ENCODE results near the gene DNAJC28.
"Not testable (repeated sequence)": the region's sequence is repeated elsewhere in the genome, so short reads cannot be mapped to it uniquely, and the experiment has no call there.

The DNAJC28 gene

DNA sequence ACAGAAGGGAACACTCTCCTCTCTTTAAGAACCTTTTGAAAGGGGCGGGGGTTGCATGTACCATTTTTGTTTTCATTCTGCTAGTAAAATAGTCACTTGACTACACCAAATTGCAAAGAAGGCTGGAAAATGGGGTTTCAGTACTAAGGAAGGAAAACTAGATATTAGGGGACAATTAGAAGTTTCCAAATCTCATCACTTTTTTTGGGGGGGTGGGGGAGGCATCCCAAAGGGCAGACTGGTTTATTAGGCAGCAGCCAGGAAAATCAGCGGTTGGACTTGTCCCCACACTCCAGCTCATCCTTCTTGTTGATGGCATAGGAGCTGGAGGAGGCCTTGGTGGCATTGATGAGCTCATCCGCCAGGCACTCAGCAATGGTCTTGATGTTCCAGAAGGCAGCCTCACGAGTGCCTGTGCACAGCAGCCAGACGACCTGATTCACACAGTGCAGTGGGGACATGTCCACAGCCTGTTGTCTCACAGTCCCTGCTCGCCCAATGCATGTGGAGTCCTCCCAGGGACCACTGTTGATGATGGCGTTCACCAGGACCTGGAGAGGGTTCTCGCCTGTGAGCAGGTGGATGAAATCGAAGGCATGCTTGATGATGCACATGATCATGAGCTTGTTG, 10.1 kb downstream of the DNAJC28 start:
- no peak for DNase-seq (ENCODE audit: low read depth in 2 of 2)

DNA sequence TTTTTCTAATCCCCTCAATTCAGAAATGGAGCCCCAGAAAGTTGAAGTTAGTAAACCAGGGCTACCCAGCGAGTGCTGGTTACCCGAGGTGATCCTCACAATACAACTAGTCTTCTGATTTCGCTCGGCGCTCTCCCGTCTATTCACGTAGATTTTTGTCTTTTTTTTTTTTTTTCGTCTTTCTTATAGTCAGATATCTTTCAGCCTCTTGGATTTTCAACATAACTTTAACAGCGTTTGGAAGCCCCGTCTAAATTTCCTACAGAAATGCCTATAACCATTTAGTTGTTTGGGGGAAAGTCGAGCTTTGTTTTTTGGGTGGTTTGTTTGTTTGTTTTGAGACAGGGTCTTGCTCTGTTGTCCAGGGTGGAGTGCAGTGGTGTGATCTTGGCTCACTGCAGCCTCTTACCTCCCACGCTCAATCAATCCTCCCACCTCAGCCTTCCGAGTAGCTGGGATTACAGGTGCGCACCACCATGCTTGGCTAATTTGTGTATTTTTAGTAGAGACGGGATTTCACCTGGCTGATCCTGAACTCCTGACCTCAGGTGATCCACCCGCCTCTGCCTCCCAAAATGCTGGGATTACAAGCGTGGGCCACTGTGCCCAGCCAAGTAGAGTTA, 10.9 kb downstream of the DNAJC28 start:
- no peak for DNase-seq (ENCODE audit: low read depth in 2 of 2)

DNA sequence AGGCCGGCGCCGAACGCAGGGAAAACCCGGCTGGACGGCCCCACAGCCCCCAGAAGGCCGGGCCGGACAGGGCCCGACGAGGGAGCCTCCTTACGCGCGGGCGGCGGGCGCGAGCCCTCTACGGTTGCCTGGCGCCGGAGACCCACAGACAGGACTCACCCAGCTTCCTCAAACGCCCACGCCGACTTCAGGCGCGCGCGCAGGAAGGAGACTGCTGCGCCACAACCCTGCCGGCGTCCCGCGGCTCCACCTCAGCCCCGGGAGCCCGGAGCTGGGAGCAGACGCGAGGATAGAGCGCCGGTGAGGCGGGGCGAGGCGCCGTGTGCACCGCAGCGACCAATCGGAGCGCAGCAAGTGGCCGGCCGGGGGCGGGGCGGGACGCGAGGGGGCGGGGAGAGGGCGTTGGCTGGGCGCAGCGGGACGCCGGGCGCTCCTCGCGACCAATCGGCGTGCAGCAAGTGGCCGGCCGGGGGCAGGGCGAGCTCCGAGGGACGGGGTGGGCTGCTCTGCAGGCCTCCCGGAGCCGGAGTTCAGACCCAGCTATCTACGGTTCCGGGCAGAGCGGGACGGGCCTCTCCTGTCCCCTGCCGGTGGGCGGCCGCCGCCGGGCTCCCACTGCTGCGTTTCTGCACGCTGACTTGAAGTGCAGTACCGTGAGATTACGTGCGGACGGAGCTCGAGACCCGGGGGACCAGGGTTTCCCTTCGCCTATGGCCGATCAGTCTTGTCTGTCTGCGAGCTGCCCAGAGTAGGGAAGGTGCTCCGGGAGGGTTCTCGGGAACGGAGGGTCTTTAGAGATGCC, 11.6 kb downstream of the DNAJC28 start, which contains the start of gene TMEM50B:
TMEM50B (minus strand) TSS at position 296 of the 802 bp plus-strand sequence. CDS start 11,089 bp downstream, outside the sequence.
- peak; percentile 95 to 98 for DNase-seq (ENCODE audit: low read depth in 2 of 2)

DNA sequence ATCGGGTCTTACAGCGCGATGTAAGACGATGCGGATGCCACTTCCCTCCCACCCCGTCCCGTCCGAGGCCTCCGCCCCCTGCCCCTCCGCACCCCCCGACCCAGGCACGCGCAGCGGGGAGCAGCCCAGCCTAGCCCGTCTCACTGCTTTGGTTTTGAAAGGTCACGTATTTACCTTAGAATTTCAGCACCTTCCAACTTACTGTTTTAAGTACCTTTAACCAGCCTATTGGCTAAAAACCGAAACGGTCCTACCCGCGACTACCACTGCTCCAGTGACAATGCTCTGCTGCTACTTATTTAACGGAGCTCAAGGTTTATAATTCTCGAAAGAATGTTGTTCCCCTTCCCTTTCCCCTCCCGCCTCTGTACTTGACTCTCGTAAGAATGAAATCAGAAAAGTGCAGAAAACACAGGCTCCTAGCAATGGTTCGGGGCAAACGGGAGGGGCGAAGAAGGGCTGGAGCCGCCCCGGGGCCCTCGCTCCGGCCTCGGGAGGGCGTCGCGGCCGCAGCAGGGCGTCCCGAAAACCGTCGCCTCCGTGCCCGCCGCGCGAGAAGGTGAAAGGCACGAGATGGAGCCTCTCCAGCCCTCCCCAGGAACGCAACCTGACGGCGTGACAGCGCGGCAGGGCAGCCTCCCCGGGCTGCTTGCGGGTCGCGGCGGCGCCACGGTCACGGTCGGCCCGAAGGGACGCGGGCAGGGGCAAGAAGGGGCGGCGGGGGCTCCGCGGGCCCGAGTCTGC, 12.4 kb downstream of the DNAJC28 start:
- DNase-seq (ENCODE audit: low read depth in 2 of 2) = peak in 1 of 2 donors; percentile 16

DNA sequence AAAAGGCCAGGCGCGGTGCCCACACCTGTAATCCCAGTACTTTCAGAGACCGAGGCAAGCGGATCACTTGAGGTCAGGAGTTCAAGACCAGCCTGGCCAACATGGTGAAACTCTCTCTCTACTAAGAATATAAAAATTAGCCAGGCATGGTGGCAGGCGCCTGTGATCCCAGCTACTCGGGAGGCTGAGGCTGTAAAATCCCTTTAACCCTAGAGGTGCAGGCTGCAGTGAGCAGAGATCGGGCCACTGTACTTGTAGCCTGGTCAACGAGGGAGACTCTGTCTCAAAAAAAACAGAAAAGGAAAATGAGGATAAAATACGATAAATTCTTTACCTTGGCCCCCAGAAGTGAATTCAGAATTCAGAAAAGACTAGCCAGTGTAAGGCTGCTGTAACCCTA, 13.3 kb downstream of the DNAJC28 start:
- no peak for DNase-seq (ENCODE audit: low read depth in 2 of 2)

DNA sequence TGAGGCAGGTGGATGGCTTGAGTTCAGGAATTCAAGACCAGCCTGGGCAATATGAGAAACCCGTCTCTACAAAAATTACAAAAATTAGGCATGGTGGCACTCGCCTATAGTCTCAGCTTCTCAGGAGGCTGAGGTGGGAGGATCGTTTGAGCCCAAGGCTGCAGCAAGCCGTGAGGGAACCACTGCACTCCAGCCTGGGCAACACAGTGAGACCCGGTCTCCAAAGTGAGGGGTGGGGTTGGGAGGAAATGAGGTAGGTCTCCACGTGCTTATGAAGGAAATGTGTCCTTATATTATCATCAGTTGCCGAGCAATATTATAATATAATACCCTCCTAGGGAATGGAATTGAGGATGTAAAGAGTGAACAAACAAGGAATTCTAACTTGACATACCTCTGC, 14.4 kb downstream of the DNAJC28 start:
- DNase-seq (ENCODE audit: low read depth in 2 of 2) = no peak

DNA sequence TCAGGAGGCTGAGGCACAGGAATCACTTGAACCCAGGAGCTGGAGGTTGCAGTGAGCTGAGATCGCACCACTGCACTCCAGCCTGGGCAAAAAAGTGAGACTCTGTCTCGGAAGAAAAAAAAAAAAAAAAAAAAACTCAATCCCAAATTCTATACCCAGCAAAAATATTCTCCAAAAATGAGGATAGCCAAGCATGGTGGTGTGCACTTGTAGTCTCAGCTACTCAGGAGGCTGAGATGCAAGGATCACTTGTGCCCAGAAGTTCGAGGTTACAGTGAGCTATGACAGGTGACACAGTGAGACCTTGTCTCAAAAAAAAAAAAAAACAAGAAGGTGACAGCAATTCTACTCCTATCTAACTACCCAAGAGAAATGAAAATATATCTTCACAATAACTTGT, 18.2 kb downstream of the DNAJC28 start:
- DNase-seq (ENCODE audit: low read depth in 2 of 2) = no peak

DNA sequence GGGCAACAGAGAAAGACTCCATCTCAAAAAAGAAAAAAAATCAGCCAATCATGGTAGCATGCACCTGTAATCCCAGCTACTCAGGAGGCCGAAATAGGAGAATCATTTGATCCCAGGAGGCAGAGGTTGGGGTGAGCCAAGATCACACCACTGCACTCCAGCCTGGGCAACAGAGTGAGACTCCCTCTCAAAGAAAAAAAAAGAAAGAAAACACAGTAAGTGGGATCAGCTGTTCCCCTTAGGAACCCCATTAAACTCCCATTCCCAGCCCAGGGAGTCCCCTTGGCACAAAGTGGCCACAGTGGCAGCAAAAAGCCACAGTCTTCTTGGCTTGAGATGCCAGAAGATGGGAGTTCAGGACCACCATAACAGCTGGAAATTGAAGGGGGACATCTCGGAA, 20.8 kb downstream of the DNAJC28 start:
- no peak for DNase-seq (ENCODE audit: low read depth in 2 of 2)

DNA sequence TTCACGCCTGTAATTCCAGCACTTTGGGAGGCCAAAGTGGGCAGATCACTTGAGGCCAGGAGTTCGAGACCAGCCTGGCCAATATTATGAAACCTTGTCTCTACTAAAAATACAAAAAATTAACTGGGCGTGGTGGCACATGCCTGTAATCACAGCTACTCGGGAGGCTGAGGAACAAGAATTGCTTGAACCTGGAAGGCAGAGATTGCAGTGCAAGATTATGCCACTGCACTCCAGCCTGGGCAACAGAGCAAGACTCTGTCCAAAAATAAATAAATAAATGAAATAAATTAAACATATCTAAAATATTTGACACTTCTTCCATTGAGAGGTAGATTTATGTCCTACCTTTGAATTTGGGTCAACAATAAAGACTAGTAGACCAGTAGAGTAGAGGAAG, 22.3 kb downstream of the DNAJC28 start:
- not testable (repeated sequence) for DNase-seq (ENCODE audit: low read depth in 2 of 2)

DNA sequence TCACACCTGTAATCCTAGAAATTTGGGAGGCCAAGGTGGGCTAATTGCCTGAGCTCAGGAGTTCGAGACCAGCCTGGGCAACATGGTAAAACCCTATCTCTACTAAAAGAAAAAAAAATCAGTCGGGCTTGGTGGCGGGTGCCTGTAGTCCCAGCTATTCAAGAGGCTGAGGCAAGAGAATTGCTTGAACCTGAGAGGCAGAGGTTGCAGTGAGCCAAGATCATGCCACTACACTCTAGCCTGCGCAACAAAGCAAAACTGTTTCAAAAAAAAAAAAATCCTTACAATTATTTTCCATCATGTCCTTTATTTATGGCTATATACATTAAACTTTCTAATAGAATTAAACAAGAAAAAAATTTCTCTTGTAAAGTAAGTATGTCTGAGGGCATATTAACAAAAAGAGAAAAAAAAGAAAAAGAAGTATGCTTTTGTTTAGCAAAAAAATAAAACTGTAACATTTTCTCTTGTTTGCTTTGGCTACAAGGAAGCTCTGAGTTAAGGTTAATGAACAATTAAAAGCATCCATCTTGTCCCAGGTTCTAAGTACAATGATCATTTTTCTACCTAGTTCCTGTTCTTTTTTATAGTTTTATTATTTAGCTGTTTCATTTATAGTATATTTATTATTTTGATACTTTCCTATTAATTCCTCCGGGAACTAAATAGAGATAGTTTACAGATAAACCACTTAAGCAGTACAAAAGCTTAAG, 29.8 kb downstream of the DNAJC28 start:
- no peak for DNase-seq (ENCODE audit: low read depth in 2 of 2)

DNA sequence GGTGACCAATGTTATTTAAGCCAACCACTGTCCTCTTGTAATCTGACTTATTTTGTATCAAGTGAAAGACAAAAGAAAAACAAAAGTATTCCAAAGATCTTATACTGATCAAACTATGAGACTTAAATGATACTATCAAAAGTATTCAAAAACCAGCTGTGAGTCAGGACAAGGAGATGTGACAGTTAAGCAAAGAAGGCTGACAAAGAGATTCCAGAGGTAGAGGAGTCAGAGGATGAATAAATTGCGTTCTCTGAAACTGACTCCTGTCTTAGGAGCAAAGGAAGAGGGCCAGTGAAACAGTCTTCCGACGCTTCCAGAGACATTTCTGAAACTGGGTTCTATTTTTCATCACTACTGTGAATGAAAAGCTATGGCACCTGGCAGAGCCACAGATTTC, 32.7 kb downstream of the DNAJC28 start:
- DNase-seq (ENCODE audit: low read depth in 2 of 2) = no peak

DNA sequence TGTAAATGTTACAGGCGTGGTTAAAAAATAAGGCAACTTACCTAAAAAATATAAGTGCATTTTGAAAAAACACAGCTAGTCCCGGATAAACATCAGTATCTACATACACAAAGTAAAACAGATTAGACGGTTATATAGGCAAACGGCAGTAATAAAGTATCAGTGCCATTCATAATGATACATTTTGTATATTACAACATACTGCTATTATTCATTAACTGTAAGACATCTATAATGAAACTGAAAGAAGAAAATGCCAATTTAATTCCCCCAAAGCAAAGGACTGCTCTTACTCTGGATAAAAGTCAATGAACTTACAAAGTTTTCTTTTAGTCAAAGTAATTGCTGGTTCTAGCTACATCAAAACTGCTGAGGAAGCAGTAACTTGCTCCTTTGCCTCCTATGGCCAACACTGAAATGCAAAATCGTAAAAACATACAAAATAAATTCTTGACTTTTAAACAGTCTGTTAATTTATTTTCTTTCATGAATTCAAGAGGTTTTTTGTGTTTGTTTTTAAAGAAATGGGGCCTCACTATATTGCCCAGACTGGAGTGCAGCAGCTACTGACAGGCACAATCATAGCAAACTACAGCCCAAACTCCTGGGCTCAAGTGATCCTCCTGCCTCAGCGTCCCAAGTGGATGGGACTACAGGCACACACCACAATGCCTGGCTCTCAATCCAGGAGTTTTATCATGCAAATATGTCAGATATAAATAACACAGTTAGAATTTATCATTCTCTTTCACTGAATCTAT, 35.6 kb downstream of the DNAJC28 start:
- DNase-seq (ENCODE audit: low read depth in 2 of 2) = no peak

DNA sequence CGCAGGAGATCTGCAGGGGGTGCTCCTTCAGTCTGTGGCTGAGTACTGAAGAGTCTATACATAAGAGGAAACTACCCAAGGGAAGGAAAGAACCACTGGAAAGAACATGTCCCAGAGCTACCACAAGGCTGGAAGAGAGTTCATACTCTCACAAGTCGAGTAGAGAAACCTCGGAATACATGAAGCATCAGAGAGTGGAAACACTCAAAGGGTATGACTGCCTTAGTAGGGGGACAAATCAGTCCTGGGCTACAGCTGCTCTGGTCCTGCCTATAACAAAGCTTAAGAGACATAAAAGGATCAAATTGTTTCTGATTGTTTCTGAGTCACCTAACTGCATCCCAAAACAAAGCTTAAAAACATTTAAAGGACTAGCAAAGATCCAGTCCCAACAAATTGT, 39.2 kb downstream of the DNAJC28 start:
- no peak for DNase-seq (ENCODE audit: low read depth in 2 of 2)

DNA sequence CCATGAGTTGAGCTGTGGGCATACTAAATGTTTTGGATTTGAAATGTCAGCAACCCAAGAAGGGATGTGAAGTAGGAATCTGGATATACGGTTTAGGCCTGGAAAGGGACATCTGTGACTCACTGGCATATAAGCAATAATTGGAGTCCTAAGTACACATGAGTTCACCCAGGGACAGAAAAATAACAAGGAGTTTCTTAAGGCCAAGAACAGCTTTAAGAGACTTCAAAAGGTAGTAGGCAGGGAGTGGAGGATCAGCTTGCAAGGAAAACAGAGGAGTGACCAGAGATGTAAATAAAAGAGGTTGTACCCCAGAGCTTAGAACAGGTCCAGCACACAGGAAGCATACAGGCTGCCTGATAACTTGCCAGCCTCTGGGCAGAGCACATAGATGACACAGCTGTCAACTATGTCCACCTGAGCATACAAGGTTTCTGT, 39.9 kb downstream of the DNAJC28 start:
- no peak for DNase-seq (ENCODE audit: low read depth in 2 of 2)

DNA sequence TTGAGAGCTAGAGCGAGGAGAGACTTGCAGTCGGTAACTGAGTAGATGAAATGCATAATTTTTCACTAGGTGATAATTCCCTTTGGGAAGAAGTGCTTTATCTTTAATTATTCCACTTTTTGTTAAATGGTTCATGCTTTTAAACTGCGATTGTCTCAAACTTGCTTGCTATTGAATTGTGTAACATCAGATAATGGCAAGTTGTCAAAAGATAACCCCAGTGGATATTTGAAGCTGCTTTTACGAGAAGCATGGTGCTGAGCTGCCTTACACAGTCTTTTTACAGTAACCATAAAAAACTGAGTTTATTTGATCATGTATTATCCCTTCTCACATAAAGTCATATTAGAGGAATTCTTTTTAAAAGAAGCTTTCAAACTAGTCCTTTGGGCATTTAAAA, 41.9 kb downstream of the DNAJC28 start:
- no peak for DNase-seq (ENCODE audit: low read depth in 2 of 2)

DNA sequence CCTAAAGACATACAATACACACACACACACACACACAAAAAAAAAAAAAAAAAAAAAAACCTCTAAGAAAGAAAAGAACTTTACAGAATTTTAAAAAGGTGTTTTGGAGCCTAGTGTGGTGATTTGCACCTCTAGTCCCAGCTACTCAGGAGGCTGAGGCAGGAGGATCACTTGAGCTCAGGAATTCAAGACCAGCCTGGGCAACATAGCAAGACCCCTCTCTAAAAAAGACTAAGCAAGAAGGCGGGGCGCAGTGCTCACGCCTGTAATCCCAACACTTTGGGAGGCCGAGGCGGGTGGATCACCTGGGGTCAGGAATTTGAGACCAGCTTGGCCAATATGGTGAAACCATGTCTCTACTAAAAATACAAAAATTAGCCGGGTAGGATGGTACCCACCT, 44.9 kb downstream of the DNAJC28 start:
- DNase-seq (ENCODE audit: low read depth in 2 of 2) = not testable (repeated sequence)

DNA sequence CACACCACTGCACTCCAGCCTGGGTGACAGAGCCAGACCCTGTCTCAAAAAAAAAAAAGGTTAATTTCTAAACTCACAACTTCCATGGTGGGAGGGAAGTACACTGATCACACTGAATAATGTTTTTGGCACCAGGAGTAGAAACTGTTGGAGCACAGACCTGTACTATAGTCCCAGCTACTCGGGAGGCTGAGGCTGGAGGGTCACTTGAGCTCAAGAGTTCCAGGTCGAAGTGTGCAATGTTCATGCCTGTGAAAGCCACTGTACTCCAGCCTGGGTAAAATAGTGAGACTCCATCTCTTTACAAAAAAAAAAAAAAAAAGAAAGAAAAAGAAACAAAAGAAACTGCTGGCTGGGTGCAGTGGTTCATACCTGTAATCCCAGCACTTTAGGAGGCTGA, 47.0 kb downstream of the DNAJC28 start:
- DNase-seq (ENCODE audit: low read depth in 2 of 2) = no peak

DNA sequence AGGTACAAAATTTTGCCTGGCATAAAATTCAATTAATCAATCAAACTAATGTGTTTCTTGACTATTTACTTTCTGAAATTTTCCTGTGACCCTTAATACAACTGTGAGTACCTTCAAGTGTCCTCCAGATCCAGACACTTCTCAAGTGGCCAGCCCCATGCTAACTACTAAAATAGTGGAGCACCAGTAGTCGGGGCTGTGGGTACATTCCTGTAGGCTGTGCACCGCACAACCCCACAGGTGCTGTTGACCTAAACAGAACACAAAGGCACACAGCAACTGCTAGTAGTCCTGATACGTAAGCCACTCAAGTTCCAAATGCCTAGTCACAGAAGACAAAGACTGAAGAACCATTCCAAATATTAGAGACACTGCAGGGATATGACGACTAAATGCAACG, 48.3 kb downstream of the DNAJC28 start:
- DNase-seq (ENCODE audit: low read depth in 2 of 2) = no peak

DNA sequence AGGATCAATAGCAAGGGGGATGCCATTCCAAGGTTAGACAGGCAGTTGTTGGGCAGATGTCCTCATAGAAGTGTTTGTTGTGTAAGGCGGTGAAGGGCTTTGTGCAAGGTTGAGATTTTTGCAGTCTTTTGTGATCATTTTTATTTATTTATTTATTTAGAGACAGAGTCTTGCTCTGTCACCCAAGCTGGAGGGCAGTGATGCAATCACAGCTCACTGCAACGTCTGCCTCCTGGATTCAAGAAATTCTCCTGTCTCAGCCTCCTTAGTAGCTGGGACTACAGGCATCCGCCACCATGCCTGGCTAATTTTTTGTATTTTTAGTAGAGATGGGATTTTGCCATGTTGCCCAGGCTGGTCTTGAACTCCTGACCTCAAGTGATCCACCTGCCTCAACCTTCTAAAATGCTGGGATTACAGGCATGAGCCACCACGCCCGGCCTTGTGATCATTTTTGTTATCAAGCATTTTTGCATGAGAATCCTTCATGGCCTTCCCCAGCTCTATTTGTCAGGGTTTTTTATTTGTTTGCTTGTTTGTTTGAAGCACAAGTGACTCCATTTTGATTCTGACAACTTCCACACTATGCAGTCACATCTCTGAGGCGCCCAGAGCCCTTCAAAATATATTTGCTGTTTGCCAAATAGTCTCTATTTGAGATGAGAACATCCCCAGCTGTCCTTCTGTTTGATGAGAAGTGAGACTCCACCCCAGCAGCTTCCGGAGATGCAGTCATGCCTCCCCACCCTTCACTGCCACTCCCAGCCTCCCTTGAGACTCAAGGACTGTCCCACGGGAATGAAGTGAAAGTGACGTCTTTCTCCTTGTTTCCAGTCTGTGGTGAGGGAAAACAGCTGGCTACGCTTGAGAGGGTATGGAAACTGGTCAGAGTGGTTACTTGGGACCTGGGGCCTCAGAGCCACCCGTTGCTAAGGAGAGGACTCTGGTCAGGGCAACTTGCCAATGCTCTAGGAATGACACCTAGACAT, 49.7 kb downstream of the DNAJC28 start:
- DNase-seq (ENCODE audit: low read depth in 2 of 2) = no peak

Data from stimulated activated CD8-positive, alpha-beta memory T cell treated with anti-CD3 and anti-CD28 coated beads, Interleukin-2, amount 100 ng/mL, for 1 hour (primary cell).